NCI-H146 treated with DMSO at 0.1 percent for 48 hours (cell line): Measurements from ENCODE around the gene MTHFR.
A peak's percentile ranks its signal among the peaks of the same experiment; 100 is the strongest.

Experiments
- DNase-seq: peaks from one replicate; lab custom pipeline; 2025; ENCODE audit not compliant: unreplicated experiment; lab: John Stamatoyannopoulos, UW

MTHFR gene

GRCh38 chr1:11736746-11737639, 68.8 kb downstream of the MTHFR start:
- DNase-seq = peak; percentile 26

DNA sequence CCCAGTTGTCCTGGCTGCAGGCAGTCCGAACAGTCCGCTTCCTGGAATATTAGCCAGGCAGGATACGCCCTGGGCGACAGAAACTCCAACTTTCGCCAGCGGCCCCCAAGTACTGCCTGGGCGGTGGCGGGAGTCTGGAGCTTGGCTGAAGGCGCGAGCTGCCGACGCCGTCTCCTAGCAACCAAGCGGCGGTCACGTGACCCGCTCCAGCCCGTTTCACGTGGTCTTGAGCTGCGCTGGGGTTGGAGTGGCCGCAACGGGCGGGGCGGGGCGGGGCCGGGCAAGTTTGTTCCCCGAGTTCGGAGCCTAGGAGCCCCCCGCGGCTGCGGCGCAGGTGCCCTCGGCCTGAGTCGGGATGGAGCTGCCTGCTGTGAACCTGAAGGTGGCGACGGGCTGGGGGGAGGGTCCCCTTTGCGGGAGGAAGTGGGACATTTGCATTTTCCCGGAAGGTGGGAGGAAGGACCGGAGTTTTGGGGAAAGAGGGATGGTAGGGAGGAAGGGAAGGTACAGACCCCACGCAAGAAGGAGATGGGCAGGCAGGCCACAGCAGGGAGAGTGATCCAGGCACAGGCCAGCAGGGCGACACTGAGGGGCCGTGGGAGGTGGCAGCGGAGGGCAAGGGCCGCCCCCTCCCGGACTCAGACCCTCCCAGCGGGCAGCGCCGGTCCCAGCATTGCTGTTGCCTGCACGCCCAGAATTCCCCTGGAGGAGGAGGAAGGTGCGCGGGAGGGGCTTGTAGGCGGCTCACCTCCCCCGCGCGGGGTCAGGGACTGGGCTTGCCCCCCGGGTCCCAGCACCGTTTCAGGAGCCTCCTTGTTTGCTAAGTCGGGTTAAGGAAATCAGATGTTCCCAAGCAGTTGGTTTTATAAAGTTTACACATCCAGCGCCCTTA, 69.7 kb downstream of the MTHFR start, which contains the start of gene AGTRAP:
TSS of gene AGTRAP (plus strand) at position 283 of the 892 bp plus-strand sequence. CDS start at position 356, 73 bp downstream.
- DNase-seq = peak; percentile 71
